Measurements from ENCODE around the gene NEU3. TPM values are rescaled to one million over a fixed set of nuclear protein-coding genes. Genes with fewer than 3 reads are reported as not detected.

Gene NEU3
- total RNA-seq, 2 experiments from 2014 or later, result 44.8 to 56.3 TPM

- CTCF ChIA-PET (ENCODE audit: unreplicated experiment), result no interaction called here
- POLR2A ChIA-PET, result interaction anchor here (1.0 to 1.6 kb wide), 2 partner anchors 9 to 22 kb away, joined by 6 read pairs; partner anchors contain the start of gene NEU3
- H3K9me3 ChIP-seq (ENCODE audit: low read length), result no peaks in the 10 kb centered on the region
- H4K20me1 ChIP-seq (ENCODE audit: insufficient read depth, low read length), result peaks cover 21% of the 10 kb centered on the region
- peaks cover 63% of the 10 kb centered on the region for H3K79me2 ChIP-seq (ENCODE audit: insufficient read depth, low read depth, low read length)
- no peaks in the 10 kb centered on the region for H3K9me2 ChIP-seq (ENCODE audit: insufficient read depth, low read length)
- H3K36me3 ChIP-seq (ENCODE audit: insufficient read depth, low read length), result peaks cover 96% of the 10 kb centered on the region
- intact Hi-C loops (cut with micrococcal nuclease; ENCODE audit: unreplicated experiment), result no loop called here
- no peak overlapping the region for H2AFZ ChIP-seq (ENCODE audit: low read length)
- H3K4me3 ChIP-seq (ENCODE audit: low read depth, low read length, poor library complexity, severe bottlenecking), result no peak overlapping the region
- DNase-seq (ENCODE audit: low spot score), result no peak
- no peak for TF ChIP-seq EZH2phosphoT487 (IDR thresholded peaks at IDR 0.05; ENCODE audit: borderline replicate concordance, low read depth, low read length)
- TF ChIP-seq, protein P1, sequence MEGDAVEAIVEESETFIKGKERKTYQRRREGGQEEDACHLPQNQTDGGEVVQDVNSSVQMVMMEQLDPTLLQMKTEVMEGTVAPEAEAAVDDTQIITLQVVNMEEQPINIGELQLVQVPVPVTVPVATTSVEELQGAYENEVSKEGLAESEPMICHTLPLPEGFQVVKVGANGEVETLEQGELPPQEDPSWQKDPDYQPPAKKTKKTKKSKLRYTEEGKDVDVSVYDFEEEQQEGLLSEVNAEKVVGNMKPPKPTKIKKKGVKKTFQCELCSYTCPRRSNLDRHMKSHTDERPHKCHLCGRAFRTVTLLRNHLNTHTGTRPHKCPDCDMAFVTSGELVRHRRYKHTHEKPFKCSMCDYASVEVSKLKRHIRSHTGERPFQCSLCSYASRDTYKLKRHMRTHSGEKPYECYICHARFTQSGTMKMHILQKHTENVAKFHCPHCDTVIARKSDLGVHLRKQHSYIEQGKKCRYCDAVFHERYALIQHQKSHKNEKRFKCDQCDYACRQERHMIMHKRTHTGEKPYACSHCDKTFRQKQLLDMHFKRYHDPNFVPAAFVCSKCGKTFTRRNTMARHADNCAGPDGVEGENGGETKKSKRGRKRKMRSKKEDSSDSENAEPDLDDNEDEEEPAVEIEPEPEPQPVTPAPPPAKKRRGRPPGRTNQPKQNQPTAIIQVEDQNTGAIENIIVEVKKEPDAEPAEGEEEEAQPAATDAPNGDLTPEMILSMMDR (conservative IDR thresholded peaks at IDR 0.05; ENCODE audit: low read length), result no peak
- H3K4me2 ChIP-seq (ENCODE audit: low read length), result no peak overlapping the region
- H3K27ac ChIP-seq (ENCODE audit: low read depth, low read length, poor library complexity, severe bottlenecking), result no peak overlapping the region
- no TSS peak for BruUV-seq (replicated peaks)
- peaks cover 7% of the 10 kb centered on the region for H3K4me1 ChIP-seq (ENCODE audit: insufficient read depth, low read length, poor library complexity, severe bottlenecking)
Measured at GRCh38 chr11:74966651-74967050, 22.1 kb upstream of the NEU3 start.

- Histone ChIP-seq H2AFZ (ENCODE audit: low read length) (no peak overlapping the region), H3K27ac (ENCODE audit: low read depth, low read length, poor library complexity, severe bottlenecking) (no peak overlapping the region), H3K36me3 (ENCODE audit: insufficient read depth, low read length) (peaks cover 96% of the 10 kb centered on the region), H3K9me3 (ENCODE audit: low read length) (no peaks in the 10 kb centered on the region), H3K9me2 (ENCODE audit: insufficient read depth, low read length) (no peaks in the 10 kb centered on the region), H3K4me1 (ENCODE audit: insufficient read depth, low read length, poor library complexity, severe bottlenecking) (no peaks in the 10 kb centered on the region), H3K4me2 (ENCODE audit: low read length) (no peak overlapping the region), H4K20me1 (ENCODE audit: insufficient read depth, low read length) (peaks cover 11% of the 10 kb centered on the region), H3K4me3 (ENCODE audit: low read depth, low read length, poor library complexity, severe bottlenecking) (no peak overlapping the region), H3K79me2 (ENCODE audit: insufficient read depth, low read depth, low read length) (peaks cover 23% of the 10 kb centered on the region; the same call in 1 of the 2 replicates)
- no peak for DNase-seq (ENCODE audit: low spot score)
- intact Hi-C loops (cut with micrococcal nuclease; ENCODE audit: unreplicated experiment), result no loop called here
- no TSS peak for BruUV-seq (replicated peaks)
- no peak for TF ChIP-seq EZH2phosphoT487 (IDR thresholded peaks at IDR 0.05; ENCODE audit: borderline replicate concordance, low read depth, low read length)
- TF ChIP-seq, protein P1 (conservative IDR thresholded peaks at IDR 0.05; ENCODE audit: low read length), result no peak
- ChIA-PET CTCF (ENCODE audit: unreplicated experiment) (no interaction called here), POLR2A (no interaction called here)
Measured at GRCh38 chr11:74970852-74971395, 17.8 kb upstream of the NEU3 start.

- no peaks in the 10 kb centered on the region for H3K4me1 ChIP-seq (ENCODE audit: insufficient read depth, low read length, poor library complexity, severe bottlenecking)
- no peak overlapping the region for H3K4me2 ChIP-seq (ENCODE audit: low read length)
- H3K9me3 ChIP-seq (ENCODE audit: low read length), result no peaks in the 10 kb centered on the region
- no peaks in the 10 kb centered on the region for H3K9me2 ChIP-seq (ENCODE audit: insufficient read depth, low read length)
- CTCF ChIA-PET (ENCODE audit: unreplicated experiment), result no interaction called here
- peaks cover 96% of the 10 kb centered on the region for H3K36me3 ChIP-seq (ENCODE audit: insufficient read depth, low read length)
- no peak overlapping the region for H3K27ac ChIP-seq (ENCODE audit: low read depth, low read length, poor library complexity, severe bottlenecking)
- no peak for DNase-seq (ENCODE audit: low spot score)
- no TSS peak for BruUV-seq (replicated peaks)
- H3K4me3 ChIP-seq (ENCODE audit: low read depth, low read length, poor library complexity, severe bottlenecking), result no peak overlapping the region
- intact Hi-C loops (cut with micrococcal nuclease; ENCODE audit: unreplicated experiment), result no loop called here
- POLR2A ChIA-PET, result no interaction called here
- no peak overlapping the region for H2AFZ ChIP-seq (ENCODE audit: low read length)
- H3K79me2 ChIP-seq (ENCODE audit: insufficient read depth, low read depth, low read length), result peaks cover 18% of the 10 kb centered on the region; the same call in 1 of the 2 replicates
- H4K20me1 ChIP-seq (ENCODE audit: insufficient read depth, low read length), result peaks cover 11% of the 10 kb centered on the region
- TF ChIP-seq EZH2phosphoT487 (IDR thresholded peaks at IDR 0.05; ENCODE audit: borderline replicate concordance, low read depth, low read length), result no peak
- TF ChIP-seq, protein P1 (conservative IDR thresholded peaks at IDR 0.05; ENCODE audit: low read length), result no peak
Measured at GRCh38 chr11:74971424-74971823, 17.3 kb upstream of the NEU3 start.

Measured in OCI-LY7 (cell line).